DMS 273 (cell line): ENCODE results near the gene ZIC5.
A peak's percentile ranks its signal among the peaks of the same experiment; 100 is the strongest.
"Not testable (repeated sequence)": the region's sequence is repeated elsewhere in the genome, so short reads cannot be mapped to it uniquely, and the experiment has no call there.

Source experiments
- DNase-seq: peaks from one replicate; lab custom pipeline; 2025; ENCODE audit not compliant: unreplicated experiment; lab: John Stamatoyannopoulos, UW

Gene ZIC5

GRCh38 chr13:99960663-99961311 lies 10.8 kb downstream of the ZIC5 start:
- DNase-seq, result no peak

GRCh38 chr13:99959540-99960230 lies 11.9 kb downstream of the ZIC5 start:
- DNase-seq, result no peak

- no peak for DNase-seq
Observed at GRCh38 chr13:99959127-99959539, 12.4 kb downstream of the ZIC5 start.

GRCh38 chr13:99958406-99959126 lies 13.0 kb downstream of the ZIC5 start:
- DNase-seq, result no peak

- DNase-seq, result no peak
Observed at GRCh38 chr13:99956473-99957349, 14.9 kb downstream of the ZIC5 start.

GRCh38 chr13:99955747-99956472 lies 15.7 kb downstream of the ZIC5 start:
- DNase-seq, result no peak

- DNase-seq, result no peak
Observed at GRCh38 chr13:99955107-99955746, 16.3 kb downstream of the ZIC5 start.

- DNase-seq, result no peak
Observed at GRCh38 chr13:99953138-99953755, 18.3 kb downstream of the ZIC5 start.

- DNase-seq, result not testable (repeated sequence)
Observed at GRCh38 chr13:99951666-99952065, 19.9 kb downstream of the ZIC5 start.

GRCh38 chr13:99949679-99950413 lies 21.7 kb downstream of the ZIC5 start:
- DNase-seq, result peak; percentile 49

GRCh38 chr13:99948907-99949678 lies 22.5 kb downstream of the ZIC5 start:
- no peak for DNase-seq

- no peak for DNase-seq
Observed at GRCh38 chr13:99948411-99948810, 23.2 kb downstream of the ZIC5 start.

GRCh38 chr13:99947666-99948065 lies 23.9 kb downstream of the ZIC5 start:
- DNase-seq, result no peak

GRCh38 chr13:99945515-99945914 lies 26.1 kb downstream of the ZIC5 start:
- not testable (repeated sequence) for DNase-seq

- DNase-seq, result no peak
Observed at GRCh38 chr13:99944606-99945005, 27.0 kb downstream of the ZIC5 start.

GRCh38 chr13:99944102-99944501 lies 27.5 kb downstream of the ZIC5 start:
- DNase-seq, result no peak

- DNase-seq, result no peak
Observed at GRCh38 chr13:99941911-99942310, 29.7 kb downstream of the ZIC5 start.

GRCh38 chr13:99941086-99941485 lies 30.5 kb downstream of the ZIC5 start:
- DNase-seq, result no peak
